DMS79 treated with DMSO at 0.1 percent for 48 hours (cell line): Measurements from ENCODE around the gene NAA38.
A peak's percentile ranks its signal among the peaks of the same experiment; 100 is the strongest.
"Not testable (repeated sequence)": the region's sequence is repeated elsewhere in the genome, so short reads cannot be mapped to it uniquely, and the experiment has no call there.

Experiments used
- DNase-seq: peaks from one replicate; lab custom pipeline; 2025; lab: John Stamatoyannopoulos, UW

The NAA38 gene

GRCh38 chr17:7882068-7882467 is 24.7 kb upstream of the NAA38 start:
- peak; percentile 76 for DNase-seq

- DNase-seq = peak; percentile 76
Observed at GRCh38 chr17:7881276-7882054, 24.1 kb upstream of the NAA38 start.

GRCh38 chr17:7880076-7880868 is 22.9 kb upstream of the NAA38 start:
- DNase-seq = no peak

DNA sequence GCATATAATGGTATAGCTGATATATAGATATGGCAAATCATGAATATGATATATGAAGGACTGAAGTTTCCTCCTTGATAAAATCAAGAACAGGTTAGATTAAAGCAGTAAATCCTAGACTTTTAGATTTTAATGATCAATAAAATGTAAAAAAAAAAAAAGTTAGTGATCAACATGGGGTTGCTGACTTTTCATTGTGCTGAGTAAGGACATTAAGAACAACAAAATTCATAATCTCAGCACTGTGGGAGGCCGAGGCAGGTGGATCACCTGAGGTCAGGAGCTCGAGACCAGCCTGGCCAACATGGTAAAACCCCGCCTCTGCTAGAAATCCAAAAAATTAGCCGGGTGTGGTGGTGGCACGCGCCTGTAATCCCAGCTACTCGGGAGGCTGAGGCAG is 20.9 kb upstream of the NAA38 start:
- no peak for DNase-seq

DNA sequence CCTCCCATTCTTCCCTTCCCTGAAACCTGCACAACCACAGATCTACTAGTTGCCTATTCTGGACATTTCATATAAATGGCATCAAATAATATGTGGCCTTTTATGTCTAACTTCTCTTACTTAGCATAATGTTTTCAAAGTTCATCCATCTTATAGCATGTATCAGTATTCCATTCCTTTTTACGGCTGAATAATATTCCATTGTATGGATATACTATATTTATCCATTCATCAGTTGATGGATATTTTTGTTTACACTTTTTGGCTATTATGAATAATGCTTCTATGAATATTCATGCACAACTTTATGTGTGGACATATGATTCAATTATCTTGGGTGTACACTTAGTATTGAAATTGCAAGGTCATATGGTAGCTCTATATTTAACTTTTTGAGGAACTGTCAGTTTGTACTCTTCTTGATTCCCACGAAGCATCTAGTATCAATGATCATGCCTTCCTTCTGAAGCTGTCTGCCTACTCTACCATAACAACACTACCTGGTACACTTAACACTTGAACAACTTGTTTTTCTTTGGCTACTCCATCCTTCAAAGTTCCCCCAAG is 18.5 kb upstream of the NAA38 start:
- DNase-seq = no peak

DNA sequence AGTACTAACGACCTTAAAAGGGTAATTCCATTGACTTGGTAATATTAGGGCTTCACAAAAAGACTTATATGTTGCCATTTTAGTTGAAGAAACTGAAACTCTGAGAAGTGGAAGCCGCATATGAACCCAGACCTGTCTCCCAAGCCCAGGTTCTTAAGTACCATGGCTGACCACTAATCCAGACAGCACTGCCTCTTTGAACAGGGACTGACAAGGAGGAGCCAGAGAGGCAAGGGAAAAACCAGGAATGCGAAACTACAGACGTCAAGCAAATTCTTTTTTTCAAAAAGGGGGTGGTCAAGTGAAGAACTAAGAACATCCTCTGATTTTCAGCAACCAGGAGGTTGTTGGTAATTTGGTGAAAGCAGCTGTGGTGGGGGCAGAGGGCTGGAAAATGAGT is 15.7 kb upstream of the NAA38 start:
- DNase-seq = no peak

DNA sequence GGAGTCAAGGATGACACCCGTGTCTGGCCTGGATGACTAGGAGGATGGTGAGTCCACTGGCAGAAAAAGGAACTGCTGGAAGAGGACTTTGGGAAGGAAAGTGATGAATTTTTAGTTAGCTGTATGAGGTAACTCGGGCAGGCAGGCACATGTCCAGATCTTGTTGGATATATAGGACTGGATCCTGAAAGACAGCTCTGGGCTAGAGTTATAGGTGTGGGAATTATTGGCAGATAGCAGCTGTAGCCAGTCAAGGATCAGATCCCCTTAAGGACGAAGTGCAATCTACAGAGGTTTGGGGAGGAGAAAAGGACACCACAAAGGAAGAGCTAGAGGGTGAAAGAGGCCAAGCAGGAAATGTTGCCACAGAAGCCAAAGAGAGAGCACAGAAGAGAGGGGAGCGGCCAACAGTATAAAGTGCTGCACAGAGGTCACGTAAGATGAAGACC is 10.5 kb upstream of the NAA38 start:
- no peak for DNase-seq

DNA sequence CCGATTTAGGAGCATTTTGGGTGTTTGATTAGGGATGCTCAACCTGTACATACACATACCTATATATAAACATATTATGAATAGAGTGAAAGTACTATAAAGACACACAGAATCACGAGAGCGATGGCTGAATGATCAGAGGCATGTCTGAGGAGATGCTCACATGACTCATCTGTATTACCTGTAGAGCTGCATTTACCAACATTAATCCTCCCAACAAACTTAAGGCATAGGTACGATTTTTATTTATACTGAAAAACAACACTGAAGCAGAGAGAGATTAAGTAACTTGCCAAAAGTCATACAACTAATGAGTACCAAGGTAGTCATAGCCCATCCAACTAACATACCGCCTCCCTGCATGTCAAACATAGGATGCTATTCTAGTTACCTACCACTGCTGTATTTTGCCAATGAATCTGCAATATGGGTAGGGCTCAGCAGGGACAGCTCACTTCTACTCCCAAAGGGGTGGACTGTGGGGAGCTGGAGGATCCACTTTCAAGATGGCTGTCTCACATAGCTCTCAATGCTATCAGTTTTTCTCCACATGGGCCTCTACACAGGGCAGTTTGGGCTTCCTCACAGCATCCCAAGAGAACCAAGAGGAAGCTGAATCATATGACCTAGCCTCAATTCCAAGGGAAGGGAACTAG is 7.8 kb upstream of the NAA38 start:
- no peak for DNase-seq

DNA sequence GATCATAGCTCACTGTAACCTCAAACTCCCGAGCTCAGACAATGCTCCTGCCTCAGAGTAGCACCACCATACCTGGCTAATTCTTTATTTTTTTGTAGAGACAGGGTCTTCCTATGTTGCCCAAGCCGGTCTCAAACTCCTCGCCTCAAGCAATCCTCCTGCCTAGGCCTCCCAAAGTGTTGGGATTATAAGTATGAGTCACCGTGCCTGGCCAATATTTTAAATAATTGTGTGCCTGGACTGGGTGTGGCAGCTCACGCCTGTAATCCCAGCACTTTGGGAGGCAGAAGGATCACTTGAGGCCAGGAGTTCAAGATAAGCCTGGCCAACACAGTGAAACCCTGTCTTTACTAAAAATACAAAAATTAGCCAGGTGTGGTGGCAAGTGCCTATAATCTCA is 7.0 kb upstream of the NAA38 start:
- not testable (repeated sequence) for DNase-seq

DNA sequence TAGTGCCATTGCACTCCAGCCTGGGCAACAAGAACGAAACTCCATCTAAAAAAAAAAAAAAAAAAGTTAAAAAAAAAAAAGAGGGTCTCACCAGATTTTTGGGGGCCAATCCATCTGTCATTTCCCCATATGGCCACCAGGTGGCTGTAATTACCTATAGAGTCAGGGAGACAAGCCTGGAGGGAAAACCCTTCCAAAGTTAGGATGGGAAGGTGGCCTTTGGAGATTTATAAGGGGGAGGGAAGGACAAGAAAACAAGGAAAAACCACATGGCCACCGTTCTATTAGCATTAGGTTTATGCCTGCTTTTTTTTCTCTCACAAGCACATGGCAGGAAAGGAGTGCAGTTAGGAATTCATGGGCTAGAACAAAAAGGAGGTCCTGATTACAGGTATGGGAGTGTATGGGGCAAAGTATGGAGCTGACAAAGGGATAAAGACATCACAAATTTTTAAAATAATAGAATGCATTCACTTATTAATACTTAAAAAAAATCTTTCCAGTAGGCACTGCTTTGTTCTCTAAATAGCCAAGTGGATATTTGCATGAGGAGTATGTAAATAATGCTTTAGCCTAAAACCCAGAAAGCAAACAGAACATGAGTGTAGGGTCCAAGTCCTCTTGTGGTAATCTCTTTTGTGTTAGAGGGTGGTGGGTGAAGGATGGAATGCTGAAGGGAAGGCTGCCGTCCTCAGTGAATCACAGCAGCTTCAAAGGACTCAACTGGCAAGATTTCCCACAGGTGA is 5.5 kb upstream of the NAA38 start:
- DNase-seq = peak; percentile 48

DNA sequence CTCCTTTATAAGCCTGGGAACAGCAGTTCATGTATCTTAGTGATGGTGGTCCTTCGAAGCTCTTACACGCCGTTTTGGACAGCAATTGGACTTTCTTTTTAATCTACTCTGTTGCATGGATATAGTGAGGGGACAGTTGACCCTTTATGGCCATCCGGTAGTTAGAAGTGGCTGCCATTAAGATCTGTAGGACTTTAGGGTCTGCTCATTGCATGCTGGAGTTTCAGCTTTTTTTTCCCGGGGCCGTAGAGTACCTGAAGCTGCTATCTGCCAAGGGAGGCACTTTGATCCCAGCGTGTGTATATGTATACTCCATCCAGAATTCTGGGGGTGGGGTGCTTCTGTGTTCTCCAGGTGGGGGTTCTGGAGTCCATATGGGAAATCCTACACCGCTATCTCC is 1.7 kb upstream of the NAA38 start:
- DNase-seq = no peak

DNA sequence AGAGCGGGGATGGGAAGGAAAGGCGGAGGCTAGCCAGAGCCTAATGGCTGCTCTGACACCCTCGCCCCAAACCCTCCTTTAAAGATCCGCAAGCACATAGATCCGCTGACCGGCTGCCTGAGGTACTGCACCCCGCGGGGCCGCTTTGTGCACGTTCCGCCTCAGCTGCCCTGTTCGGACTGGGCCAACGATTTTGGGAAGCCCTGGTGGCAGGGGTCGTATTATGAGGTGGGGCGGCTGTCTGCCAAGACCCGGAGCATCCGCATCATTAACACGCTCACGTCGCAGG is 1.1 kb upstream of the NAA38 start:
- DNase-seq = no peak

DNA sequence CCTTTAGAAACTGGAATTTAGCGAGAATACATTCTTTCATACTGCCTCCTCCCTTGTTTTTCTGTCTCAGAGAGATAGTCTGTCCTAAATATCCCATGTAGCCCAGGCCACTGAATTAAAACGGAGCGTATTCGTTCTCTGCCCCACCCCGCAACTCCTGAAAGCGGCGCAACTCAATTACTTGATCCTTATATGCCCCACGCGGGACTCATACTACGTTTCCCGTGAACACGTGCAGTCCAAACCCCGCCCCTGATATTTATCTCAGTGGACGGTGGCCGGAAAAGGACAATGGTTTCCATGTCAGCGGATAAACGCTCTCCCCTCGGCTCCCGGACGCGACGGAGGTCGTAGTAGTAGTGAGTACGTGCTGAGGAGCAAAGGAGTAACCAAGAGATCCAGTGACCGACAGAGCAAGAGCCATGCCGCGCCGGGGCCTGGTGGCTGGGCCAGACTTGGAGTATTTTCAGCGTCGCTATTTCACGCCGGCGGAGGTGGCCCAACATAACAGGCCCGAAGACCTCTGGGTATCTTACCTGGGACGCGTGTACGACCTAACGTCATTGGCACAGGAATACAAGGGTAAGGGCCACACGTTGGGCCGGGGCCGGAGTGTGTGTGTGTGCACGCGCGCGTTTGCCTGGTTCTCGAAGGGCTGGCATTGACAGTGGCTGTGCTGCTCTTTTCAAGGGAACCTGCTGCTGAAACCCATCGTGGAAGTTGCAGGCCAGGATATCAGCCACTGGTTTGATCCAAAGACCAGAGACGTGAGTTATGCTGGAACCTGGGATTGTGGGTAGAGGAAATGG is 558 bp upstream of the NAA38 start, which contains the start of gene CYB5D1:
CYB5D1 (plus strand) TSS at position 291 of the 809 bp plus-strand sequence; CDS start at position 423, 132 bp downstream.
- peak; percentile 96 for DNase-seq

- peak; percentile 20 for DNase-seq
Observed at GRCh38 chr17:7856011-7856810, 1.1 kb downstream of the NAA38 start.

GRCh38 chr17:7855660-7856010 is 1.7 kb downstream of the NAA38 start:
- DNase-seq = no peak

DNA sequence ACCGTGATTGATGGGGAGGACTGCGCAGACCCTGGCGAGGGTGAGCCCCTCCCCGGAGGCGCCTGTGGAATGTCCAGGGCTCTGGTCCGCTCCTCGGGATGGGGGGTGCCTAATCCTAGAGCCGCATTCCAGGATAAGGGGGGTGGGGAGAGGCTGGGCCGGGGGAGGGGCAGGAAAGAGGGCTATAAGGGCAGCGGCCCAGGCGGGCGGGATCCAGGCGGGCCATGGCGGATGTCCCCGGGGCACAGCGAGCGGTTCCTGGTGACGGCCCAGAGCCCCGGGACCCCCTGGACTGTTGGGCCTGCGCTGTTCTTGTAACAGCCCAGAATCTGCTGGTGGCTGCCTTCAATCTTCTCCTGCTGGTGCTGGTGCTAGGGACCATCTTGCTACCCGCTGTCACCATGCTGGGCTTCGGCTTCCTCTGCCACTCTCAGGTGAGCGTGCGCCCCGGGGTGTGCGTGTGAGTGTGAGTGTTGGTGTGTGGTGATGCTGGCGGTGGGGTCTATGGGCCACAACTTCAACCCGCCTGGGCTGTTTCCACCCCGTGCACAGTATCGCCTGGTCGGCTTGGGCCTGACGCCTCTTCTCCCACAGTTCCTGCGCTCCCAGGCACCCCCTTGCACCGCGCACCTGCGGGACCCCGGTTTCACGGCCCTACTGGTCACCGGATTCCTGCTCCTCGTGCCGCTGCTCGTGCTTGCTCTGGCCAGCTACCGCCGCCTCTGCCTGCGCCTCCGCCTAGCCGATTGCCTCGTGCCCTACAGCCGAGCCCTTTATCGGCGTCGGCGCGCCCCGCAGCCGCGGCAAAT is 2.3 kb downstream of the NAA38 start, which contains the start of gene TMEM88:
TMEM88 (plus strand) TSS at position 216 of the 809 bp plus-strand sequence; CDS start at position 225, 9 bp downstream.
- DNase-seq = no peak

DNA sequence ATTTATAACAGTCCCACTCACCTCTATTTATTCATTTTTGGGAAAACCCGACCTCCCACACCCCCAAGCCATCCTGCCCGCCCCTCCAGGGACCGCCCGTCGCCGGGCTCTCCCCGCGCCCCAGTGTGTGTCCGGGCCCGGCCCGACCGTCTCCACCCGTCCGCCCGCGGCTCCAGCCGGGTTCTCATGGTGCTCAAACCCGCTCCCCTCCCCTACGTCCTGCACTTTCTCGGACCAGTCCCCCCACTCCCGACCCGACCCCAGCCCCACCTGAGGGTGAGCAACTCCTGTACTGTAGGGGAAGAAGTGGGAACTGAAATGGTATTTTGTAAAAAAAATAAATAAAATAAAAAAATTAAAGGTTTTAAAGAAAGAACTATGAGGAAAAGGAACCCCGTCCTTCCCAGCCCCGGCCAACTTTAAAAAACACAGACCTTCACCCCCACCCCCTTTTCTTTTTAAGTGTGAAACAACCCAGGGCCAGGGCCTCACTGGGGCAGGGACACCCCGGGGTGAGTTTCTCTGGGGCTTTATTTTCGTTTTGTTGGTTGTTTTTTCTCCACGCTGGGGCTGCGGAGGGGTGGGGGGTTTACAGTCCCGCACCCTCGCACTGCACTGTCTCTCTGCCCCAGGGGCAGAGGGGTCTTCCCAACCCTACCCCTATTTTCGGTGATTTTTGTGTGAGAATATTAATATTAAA is 3.1 kb downstream of the NAA38 start:
- DNase-seq = no peak

DNA sequence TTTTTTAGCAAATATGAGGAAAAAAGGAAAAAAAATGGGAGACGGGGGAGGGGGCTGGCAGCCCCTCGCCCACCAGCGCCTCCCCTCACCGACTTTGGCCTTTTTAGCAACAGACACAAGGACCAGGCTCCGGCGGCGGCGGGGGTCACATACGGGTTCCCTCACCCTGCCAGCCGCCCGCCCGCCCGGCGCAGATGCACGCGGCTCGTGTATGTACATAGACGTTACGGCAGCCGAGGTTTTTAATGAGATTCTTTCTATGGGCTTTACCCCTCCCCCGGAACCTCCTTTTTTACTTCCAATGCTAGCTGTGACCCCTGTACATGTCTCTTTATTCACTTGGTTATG is 3.7 kb downstream of the NAA38 start:
- no peak for DNase-seq
